KOPT-K1 (cell line): Measurements from ENCODE around the gene DPH3.

Experiments used
- H3K27ac ChIP-seq: fragments of 200-600 bp; sonication (generic); 2 replicates; pipeline ENCODE4 v1.5.1; 2016; ENCODE audit warnings: antibody characterized with exemption, mild to moderate bottlenecking, low read depth, low read length; ENCODE audit not compliant: poor library complexity, severe bottlenecking
- H3K36me3 ChIP-seq: fragments of 200-600 bp; sonication (generic); 2 replicates; pipeline ENCODE4 v1.5.1; 2017; ENCODE audit warnings: antibody characterized with exemption, mild to moderate bottlenecking, low read length, moderate library complexity; ENCODE audit not compliant: insufficient read depth
- H3K9me3 ChIP-seq: fragments of 200-600 bp; sonication (generic); 2 replicates; pipeline ENCODE4 v1.5.1; 2017; ENCODE audit warnings: antibody characterized with exemption, low read length, mild to moderate bottlenecking; ENCODE audit not compliant: insufficient read depth, poor library complexity, severe bottlenecking

Gene DPH3

GRCh38 chr3:16279010-16279801 is 14.5 kb upstream of the DPH3 start:
- Histone ChIP-seq H3K27ac (no peak overlapping the region), H3K9me3 (no peaks in the 10 kb centered on the region), H3K36me3 (peaks cover 71% of the 10 kb centered on the region)

- Histone ChIP-seq H3K9me3 (no peaks in the 10 kb centered on the region), H3K36me3 (peaks cover 72% of the 10 kb centered on the region)
Observed at GRCh38 chr3:16277471-16277870, 12.7 kb upstream of the DPH3 start.

GRCh38 chr3:16273867-16274266 is 9.1 kb upstream of the DPH3 start:
- Histone ChIP-seq H3K9me3 (no peaks in the 10 kb centered on the region), H3K27ac (no peak overlapping the region), H3K36me3 (peaks cover 80% of the 10 kb centered on the region)

More at GRCh38 chr3:16277471-16277870, 12.7 kb upstream of the DPH3 start:
- no peak overlapping the region for H3K27ac ChIP-seq

GRCh38 chr3:16272588-16272987 is 7.8 kb upstream of the DPH3 start:
- Histone ChIP-seq H3K27ac (no peak overlapping the region), H3K9me3 (no peaks in the 10 kb centered on the region), H3K36me3 (peaks cover 68% of the 10 kb centered on the region)

GRCh38 chr3:16270855-16271254 is 6.1 kb upstream of the DPH3 start:
- Histone ChIP-seq H3K9me3 (no peaks in the 10 kb centered on the region), H3K36me3 (peaks cover 60% of the 10 kb centered on the region), H3K27ac (no peak overlapping the region)

DNA sequence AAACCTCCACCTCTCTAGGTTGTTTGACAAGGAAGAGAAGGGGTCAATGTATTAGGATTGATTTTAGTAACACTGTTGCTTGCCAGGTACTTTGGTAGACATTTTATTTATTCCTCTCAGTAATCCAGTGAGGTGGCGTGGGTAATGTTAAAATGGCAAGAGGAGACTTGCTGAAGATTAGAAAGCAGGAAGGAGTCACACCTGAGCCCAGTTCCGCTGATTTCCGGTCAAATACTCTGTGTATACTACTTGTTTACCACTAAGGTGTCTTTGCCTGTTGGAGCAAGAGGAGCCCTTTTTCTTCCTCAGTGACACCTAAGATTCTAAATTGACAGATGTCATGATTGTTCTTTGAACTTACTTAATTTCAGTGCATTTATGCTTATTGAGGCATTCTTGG is 2.0 kb upstream of the DPH3 start:
- no peak overlapping the region for H3K27ac ChIP-seq
- H3K36me3 ChIP-seq = peaks cover 32% of the 10 kb centered on the region

DNA sequence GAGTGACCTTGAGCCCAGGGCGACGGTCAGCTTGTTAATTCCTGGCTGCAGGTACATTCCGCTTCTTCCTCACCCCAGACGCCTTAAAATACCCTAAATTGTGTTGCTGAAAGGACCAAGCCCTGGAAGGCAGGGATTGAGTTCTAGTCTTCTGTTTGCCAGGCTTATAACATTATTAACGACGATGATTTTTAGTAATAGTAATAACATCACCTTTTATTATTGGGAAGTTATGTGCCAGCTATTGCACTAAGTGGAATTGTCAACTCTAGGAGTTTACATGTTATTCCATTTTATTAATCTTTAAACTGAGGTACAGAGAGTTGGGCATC is 678 bp upstream of the DPH3 start:
- peak overlapping the region; percentile 77 for H3K27ac ChIP-seq
- peaks cover 23% of the 10 kb centered on the region for H3K36me3 ChIP-seq
- H3K9me3 ChIP-seq = no peaks in the 10 kb centered on the region

More for the DNA sequence above, 2.0 kb upstream of the DPH3 start:
- H3K9me3 ChIP-seq = no peaks in the 10 kb centered on the region

DNA sequence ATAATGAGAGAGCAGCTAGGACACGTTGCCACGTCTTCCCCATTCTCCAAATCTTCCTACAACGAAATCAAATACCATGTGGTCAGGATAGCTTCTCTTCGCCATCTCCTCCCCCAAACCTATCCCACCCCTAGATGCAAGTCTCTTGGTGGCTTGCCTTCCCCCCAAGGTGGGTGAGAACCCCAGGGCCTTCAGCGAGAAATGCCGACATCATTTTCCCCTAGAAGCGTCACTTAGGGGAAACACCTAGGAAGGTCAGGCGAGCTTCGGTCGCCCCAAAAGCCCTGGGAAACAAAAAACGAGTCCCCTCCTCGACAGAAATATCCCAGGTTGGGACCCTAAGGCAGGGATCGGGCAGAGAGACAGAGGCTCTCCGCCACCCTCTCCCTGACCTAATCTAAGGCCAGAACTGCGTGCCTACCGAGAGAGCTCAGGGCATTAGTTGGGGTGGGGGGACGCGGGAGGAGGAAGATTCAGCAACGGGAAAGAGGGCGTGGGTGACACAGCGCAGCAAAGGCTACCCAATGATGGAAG is 502 bp downstream of the DPH3 start:
- peak overlapping the region; percentile 77 for H3K27ac ChIP-seq
- H3K36me3 ChIP-seq = peaks cover 22% of the 10 kb centered on the region
- no peaks in the 10 kb centered on the region for H3K9me3 ChIP-seq

- no peak overlapping the region for H3K27ac ChIP-seq
- peaks cover 22% of the 10 kb centered on the region for H3K36me3 ChIP-seq
- no peaks in the 10 kb centered on the region for H3K9me3 ChIP-seq
Observed at GRCh38 chr3:16262174-16262573, 2.6 kb downstream of the DPH3 start.

DNA sequence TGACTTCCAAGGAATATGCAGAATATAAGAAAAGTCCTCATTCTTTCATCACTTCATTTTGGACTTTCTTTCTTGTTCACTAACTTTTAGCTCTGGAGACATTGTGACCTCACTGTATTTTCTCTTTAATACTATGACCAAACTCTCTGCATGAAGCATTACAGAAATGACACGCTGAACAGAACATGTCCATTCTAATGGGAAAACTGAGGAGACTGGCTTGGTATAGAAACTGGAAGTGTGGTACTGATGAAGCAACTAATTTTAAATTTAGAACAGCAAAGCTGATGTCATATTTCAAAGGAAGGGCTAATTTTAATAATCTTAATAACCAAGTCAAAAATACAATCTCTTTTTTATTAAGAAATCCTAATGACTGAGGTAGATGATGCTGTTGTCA is 4.7 kb downstream of the DPH3 start:
- H3K27ac ChIP-seq = no peak overlapping the region
- H3K9me3 ChIP-seq = no peaks in the 10 kb centered on the region
- peaks cover 22% of the 10 kb centered on the region for H3K36me3 ChIP-seq

DNA sequence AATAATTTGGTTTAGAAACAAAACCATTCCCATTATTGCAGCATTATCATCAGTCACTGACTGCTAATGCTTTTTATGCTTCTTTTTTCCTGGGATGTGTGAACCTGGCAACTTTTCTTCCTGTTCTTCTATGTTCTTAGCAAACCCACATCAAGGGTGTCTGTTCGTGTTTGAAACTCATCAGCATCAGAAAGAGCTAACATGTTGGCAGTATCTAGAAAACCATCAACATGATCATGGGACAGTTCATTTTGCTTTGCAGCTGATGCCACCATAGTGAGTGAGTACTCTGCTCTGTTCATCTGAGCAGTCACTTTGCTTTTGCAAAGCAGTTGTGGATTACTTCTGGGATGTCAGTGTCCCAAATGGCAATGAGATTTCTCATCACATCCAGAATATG is 5.9 kb downstream of the DPH3 start:
- H3K36me3 ChIP-seq = peaks cover 22% of the 10 kb centered on the region
- no peaks in the 10 kb centered on the region for H3K9me3 ChIP-seq
- no peak overlapping the region for H3K27ac ChIP-seq

DNA sequence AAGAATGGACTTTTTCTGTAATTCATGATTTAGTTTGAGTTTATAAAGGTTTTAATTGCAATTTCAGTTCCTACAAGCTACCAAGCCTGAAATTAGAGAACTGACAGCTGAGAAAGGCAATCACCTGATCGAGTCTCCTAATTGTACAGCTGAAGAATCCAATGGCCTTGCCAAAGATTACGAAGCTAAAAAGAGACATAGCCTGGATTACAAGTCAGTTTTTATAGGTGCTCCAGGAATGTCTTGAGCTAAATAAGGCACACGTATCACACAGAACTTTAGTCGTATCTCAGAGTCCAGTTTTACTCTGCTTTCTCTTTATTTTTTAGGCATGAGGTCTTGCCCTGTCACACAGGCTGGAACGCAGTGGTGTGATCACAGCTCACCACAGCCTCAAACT is 6.6 kb downstream of the DPH3 start:
- Histone ChIP-seq H3K27ac (no peak overlapping the region), H3K36me3 (peaks cover 22% of the 10 kb centered on the region), H3K9me3 (no peaks in the 10 kb centered on the region)

DNA sequence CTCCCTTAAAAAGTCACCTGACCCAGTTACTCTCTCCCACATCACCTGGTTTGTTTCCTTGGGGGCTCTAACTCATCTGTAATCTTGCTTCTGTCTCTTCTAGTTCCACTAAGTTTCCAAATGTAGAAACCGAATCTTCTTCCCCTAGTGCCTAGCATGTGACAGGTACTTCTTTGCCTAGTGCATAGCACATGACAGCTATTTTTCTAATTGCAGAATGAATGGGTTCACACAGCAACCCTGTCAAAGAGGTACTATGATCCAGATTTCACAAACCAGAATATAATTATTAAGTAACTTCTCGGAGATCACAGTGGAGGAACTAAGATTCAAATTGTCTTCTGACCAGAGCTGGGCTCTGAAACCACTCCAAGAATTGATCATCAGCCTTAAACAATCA is 7.4 kb downstream of the DPH3 start:
- no peak overlapping the region for H3K27ac ChIP-seq
- H3K9me3 ChIP-seq = no peaks in the 10 kb centered on the region
- H3K36me3 ChIP-seq = peaks cover 21% of the 10 kb centered on the region

DNA sequence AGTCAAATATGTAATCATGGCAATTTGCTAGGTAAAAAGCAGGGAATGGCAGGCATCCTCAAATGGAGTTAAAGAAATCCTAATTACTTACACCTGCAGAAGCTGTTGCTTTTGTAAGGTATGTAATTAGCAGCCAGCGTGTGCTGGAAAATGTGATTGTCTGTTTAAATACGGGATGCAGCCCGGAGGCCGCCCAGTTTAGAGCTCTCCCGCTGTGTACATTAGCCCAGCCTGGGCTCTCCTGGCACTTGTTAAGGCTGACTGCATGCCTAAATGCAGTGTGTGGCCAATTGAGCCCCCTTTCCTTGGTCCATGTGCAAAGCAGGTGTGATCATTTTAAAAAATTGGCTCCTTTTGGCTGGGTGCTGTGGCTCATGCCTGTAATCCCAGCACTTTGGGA is 9.0 kb downstream of the DPH3 start:
- H3K27ac ChIP-seq = no peak overlapping the region
- peaks cover 14% of the 10 kb centered on the region for H3K36me3 ChIP-seq
- no peaks in the 10 kb centered on the region for H3K9me3 ChIP-seq

- no peak overlapping the region for H3K27ac ChIP-seq
- peaks cover 10% of the 10 kb centered on the region for H3K36me3 ChIP-seq
- no peaks in the 10 kb centered on the region for H3K9me3 ChIP-seq
Observed at GRCh38 chr3:16255326-16255725, 9.4 kb downstream of the DPH3 start.

- H3K36me3 ChIP-seq = peaks cover 6% of the 10 kb centered on the region
- H3K27ac ChIP-seq = no peak overlapping the region
- no peaks in the 10 kb centered on the region for H3K9me3 ChIP-seq
Observed at GRCh38 chr3:16254916-16255315, 9.8 kb downstream of the DPH3 start.
